Vagina (tissue), 2 donors: ENCODE measurements around the gene HRH2.
"Not testable (repeated sequence)": the region's sequence is repeated elsewhere in the genome, so short reads cannot be mapped to it uniquely, and the experiment has no call there.

Source experiments
- CTCF ChIP-seq, 3 experiments: fragments of 450-650 bp in 2 of 3; fragments of 200-600 bp in 1 of 3; sonication (generic) in 1 of 3; IDR thresholded peaks; one replicate each; pipeline ENCODE4 v1.5.1; 2017 to 2019; ENCODE audit warnings: antibody characterized with exemption in 3 of 3, mild to moderate bottlenecking in 2 of 3, moderate library complexity in 2 of 3
- POLR2A ChIP-seq, 2 donors: fragments of 450-650 bp; IDR thresholded peaks; one replicate each; pipeline ENCODE4 v1.6.1; 2017; ENCODE audit warnings: antibody characterized with exemption in 2 of 2, mild to moderate bottlenecking in 2 of 2, moderate library complexity in 2 of 2

GRCh38 chr5:175719109-175719432 lies 61.2 kb downstream of the HRH2 start:
- TF ChIP-seq CTCF, POLR2A (IDR thresholded peaks at IDR 0.05): not testable (repeated sequence)
